ENCODE data around the gene SLC9A3. TPM values are rescaled to one million over a fixed set of nuclear protein-coding genes. Genes with fewer than 3 reads are reported as not detected.

SLC9A3 gene
- total RNA-seq, 2 experiments from 2014 or later: 2.3 to 2.5 TPM

DNA sequence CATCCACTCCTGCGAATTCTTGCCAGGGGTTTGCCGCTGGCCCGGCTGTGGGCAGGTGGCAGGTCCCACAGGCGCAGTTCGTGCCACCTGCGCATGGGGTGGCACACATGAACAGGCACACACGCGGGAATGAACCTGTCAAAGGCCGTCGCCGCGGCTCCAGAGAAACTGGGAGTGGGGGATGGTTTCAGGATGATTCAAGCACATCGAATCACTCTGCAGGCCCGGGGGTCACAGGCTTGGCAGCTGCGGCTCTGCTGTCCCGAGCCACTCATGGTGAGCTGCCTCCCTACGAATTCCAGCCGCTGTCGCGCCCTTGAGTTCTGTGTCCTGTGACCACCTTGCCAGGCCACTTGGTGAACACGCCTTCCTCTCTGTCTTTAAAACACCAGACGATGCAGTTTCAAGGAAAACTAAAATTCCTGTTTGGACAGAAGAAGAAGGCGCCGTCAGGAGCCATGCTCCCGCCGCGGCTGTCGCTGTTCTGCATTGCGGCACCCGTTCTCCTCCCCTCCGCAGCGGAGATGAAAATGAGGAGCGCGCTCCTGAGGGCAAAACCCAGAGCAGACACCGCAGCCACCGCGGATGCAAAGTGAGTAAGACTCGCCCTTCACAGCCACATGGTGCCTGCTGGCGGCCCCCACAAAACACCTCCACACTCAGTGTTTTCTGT, 96.7 kb downstream of the SLC9A3 start:
- no peaks in the 10 kb centered on the region for H3K27me3 ChIP-seq (ENCODE audit: control insufficient read depth in 1 of 2, insufficient read depth in 2 of 2, low read length in 2 of 2)
- H3K27ac ChIP-seq (ENCODE audit: low read depth in 1 of 2, low read length in 2 of 2): no peak overlapping the region
- H3K9me3 Mint-ChIP-seq: no peaks in the 10 kb centered on the region
- H3K4me3 Mint-ChIP-seq: no peak overlapping the region
- no peaks in the 10 kb centered on the region for H3K36me3 ChIP-seq (ENCODE audit: insufficient read depth, low read length)
- H3K9me3 ChIP-seq (ENCODE audit: control insufficient read depth in 1 of 2, insufficient read depth in 1 of 2, low read length in 2 of 2): no peaks in the 10 kb centered on the region
- TF ChIP-seq, protein P1, sequence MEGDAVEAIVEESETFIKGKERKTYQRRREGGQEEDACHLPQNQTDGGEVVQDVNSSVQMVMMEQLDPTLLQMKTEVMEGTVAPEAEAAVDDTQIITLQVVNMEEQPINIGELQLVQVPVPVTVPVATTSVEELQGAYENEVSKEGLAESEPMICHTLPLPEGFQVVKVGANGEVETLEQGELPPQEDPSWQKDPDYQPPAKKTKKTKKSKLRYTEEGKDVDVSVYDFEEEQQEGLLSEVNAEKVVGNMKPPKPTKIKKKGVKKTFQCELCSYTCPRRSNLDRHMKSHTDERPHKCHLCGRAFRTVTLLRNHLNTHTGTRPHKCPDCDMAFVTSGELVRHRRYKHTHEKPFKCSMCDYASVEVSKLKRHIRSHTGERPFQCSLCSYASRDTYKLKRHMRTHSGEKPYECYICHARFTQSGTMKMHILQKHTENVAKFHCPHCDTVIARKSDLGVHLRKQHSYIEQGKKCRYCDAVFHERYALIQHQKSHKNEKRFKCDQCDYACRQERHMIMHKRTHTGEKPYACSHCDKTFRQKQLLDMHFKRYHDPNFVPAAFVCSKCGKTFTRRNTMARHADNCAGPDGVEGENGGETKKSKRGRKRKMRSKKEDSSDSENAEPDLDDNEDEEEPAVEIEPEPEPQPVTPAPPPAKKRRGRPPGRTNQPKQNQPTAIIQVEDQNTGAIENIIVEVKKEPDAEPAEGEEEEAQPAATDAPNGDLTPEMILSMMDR (IDR thresholded peaks at IDR 0.05): no peak
- DNase-seq (no peak), ATAC-seq (ENCODE audit: poor library complexity) (no peak)
- POLR2A ChIA-PET: no interaction called here
- no peaks in the 10 kb centered on the region for H3K4me1 ChIP-seq (ENCODE audit: insufficient read depth, low read length)
- peaks cover 5% of the 10 kb centered on the region for H3K27me3 Mint-ChIP-seq
- H3K4me3 ChIP-seq (ENCODE audit: low read length): no peak overlapping the region
- H3K4me1 Mint-ChIP-seq (ENCODE audit: low read depth): no peaks in the 10 kb centered on the region
- CTCF ChIA-PET: no interaction called here
- intact Hi-C loops (cut with DNase I, micrococcal nuclease): loop anchor here in 1 of 2 experiments (2.0 kb wide), 1 partner anchor 111 kb away; no protein-coding TSS in a partner anchor
- no peaks in the 10 kb centered on the region for H3K36me3 Mint-ChIP-seq (ENCODE audit: low read depth)
- H3K27ac Mint-ChIP-seq: no peak overlapping the region

DNA sequence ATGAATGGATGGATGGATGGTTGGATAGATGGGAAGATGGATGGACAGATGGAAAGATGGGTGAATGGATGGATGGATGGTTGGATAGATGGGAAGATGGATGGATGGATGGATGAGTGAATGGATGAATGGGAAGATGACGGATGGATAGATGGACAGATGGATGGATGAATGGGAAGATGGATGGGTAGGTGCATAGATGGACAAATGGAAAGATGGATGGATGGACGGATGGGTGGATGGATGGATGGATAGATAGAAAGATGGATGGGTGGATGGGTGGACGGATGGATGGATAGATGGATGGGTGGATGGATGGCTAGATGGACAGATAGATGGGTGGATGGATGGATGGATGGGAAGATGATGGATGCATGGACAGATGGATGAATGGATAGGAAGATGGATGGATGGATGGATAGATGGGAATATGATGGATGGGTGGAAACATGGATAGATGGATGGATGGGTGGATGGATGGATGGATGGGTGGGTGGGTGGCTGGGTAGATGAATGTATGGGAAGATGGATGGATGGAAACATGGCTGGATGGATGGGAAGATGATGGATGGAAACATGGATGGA, 97.8 kb downstream of the SLC9A3 start:
- no peak overlapping the region for H3K4me3 Mint-ChIP-seq
- ChIA-PET CTCF (no interaction called here), POLR2A (no interaction called here)
- intact Hi-C loops (cut with DNase I, micrococcal nuclease): loop anchor here in 1 of 2 experiments (2.0 kb wide), 1 partner anchor 110 kb away; no protein-coding TSS in a partner anchor
- Histone ChIP-seq H3K4me1 (ENCODE audit: insufficient read depth, low read length) (no peaks in the 10 kb centered on the region), H3K27me3 (ENCODE audit: control insufficient read depth in 1 of 2, insufficient read depth in 2 of 2, low read length in 2 of 2) (no peaks in the 10 kb centered on the region), H3K27ac (ENCODE audit: low read depth in 1 of 2, low read length in 2 of 2) (no peak overlapping the region), H3K4me3 (ENCODE audit: low read length) (no peak overlapping the region), H3K36me3 (ENCODE audit: insufficient read depth, low read length) (no peaks in the 10 kb centered on the region), H3K9me3 (ENCODE audit: control insufficient read depth in 1 of 2, insufficient read depth in 1 of 2, low read length in 2 of 2) (no peaks in the 10 kb centered on the region)
- DNase-seq (no peak), ATAC-seq (ENCODE audit: poor library complexity) (no peak)
- no peak overlapping the region for H3K27ac Mint-ChIP-seq
- TF ChIP-seq, protein P1 (IDR thresholded peaks at IDR 0.05): no peak
- H3K27me3 Mint-ChIP-seq: peaks cover 5% of the 10 kb centered on the region
- H3K4me1 Mint-ChIP-seq (ENCODE audit: low read depth): no peaks in the 10 kb centered on the region
- no peaks in the 10 kb centered on the region for H3K9me3 Mint-ChIP-seq
- no peaks in the 10 kb centered on the region for H3K36me3 Mint-ChIP-seq (ENCODE audit: low read depth)

DNA sequence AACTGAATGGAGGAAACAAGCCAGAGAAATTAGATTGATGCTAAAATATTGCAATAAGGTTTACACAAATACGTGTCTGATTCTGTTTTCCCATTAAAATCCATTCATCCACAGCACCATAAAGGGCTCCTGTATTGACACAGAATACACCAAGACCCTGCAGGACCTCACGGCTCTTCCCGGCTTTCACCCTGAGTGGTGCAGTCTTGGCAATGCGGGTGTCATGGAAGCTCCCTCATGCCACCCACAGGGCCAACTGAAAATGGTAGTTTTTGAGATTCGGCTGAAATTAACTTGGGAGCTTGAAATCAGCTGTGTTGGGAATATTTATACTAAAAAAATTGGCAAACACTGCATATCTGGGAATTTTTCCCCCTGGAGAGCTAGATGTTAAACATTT, 98.5 kb downstream of the SLC9A3 start:
- H3K4me1 ChIP-seq (ENCODE audit: insufficient read depth, low read length): no peaks in the 10 kb centered on the region
- Mint-ChIP-seq H3K27me3 (peaks cover 5% of the 10 kb centered on the region), H3K36me3 (ENCODE audit: low read depth) (no peaks in the 10 kb centered on the region), H3K4me1 (ENCODE audit: low read depth) (no peaks in the 10 kb centered on the region), H3K4me3 (no peak overlapping the region), H3K9me3 (no peaks in the 10 kb centered on the region), H3K27ac (no peak overlapping the region)
- TF ChIP-seq, protein P1 (IDR thresholded peaks at IDR 0.05): peak; percentile 55
- peak in 4 of 14 experiments; percentile 19 to 51 (median 42) for DNase-seq
- H3K9me3 ChIP-seq (ENCODE audit: control insufficient read depth in 1 of 2, insufficient read depth in 1 of 2, low read length in 2 of 2): no peaks in the 10 kb centered on the region
- H3K27me3 ChIP-seq (ENCODE audit: control insufficient read depth in 1 of 2, insufficient read depth in 2 of 2, low read length in 2 of 2): no peaks in the 10 kb centered on the region
- intact Hi-C loops (cut with DNase I, micrococcal nuclease): loop anchor here in 1 of 2 experiments (2.0 kb wide), 1 partner anchor 109 kb away; no protein-coding TSS in a partner anchor
- no peak overlapping the region for H3K4me3 ChIP-seq (ENCODE audit: low read length)
- no peak for ATAC-seq (ENCODE audit: poor library complexity)
- no peak overlapping the region for H3K27ac ChIP-seq (ENCODE audit: low read depth in 1 of 2, low read length in 2 of 2)
- ChIA-PET POLR2A (no interaction called here), CTCF (interaction anchor here (1.1 kb wide), 1 partner anchor 237 kb away, joined by 3 read pairs; no protein-coding TSS in a partner anchor)
- H3K36me3 ChIP-seq (ENCODE audit: insufficient read depth, low read length): no peaks in the 10 kb centered on the region
